IPS-11a (cell line): Measurements from ENCODE around the gene SPCS3.
"Not testable (repeated sequence)": the region's sequence is repeated elsewhere in the genome, so short reads cannot be mapped to it uniquely, and the experiment has no call there.

Source experiments
- H3K4me3 ChIP-seq: one replicate; pipeline ENCODE4 v1.5.1; 2013; ENCODE audit warnings: low read depth, low read length, control low read depth

The SPCS3 gene

DNA sequence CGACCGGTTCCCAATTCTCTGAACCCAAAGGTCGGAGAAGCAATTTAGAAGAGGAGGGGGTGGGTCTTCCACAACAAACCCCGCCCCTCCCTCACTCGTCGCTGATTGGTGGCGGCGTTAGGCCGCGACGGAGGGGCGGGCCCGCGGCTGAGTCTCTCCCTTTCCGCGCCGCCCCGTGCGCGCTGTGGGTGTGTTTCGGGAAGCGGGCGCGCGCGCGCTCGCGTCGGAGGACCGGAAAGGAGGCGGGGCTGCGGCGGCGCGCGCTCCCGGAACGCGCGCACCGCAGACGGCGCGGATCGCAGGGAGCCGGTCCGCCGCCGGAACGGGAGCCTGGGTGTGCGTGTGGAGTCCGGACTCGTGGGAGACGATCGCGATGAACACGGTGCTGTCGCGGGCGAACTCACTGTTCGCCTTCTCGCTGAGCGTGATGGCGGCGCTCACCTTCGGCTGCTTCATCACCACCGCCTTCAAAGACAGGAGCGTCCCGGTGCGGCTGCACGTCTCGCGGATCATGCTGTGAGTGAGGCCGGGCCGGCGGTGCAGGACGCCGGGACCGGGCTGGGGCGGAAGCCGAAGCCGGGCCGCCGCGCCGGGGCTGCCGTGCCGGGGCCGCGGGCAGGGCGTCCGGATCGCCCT, at the start of gene SPCS3:
SPCS3 (plus strand) TSS at position 263 of the 636 bp plus-strand sequence; CDS start at position 374, 111 bp downstream.
- H3K4me3 ChIP-seq = peak within 1 kb of the TSS; percentile 98

DNA sequence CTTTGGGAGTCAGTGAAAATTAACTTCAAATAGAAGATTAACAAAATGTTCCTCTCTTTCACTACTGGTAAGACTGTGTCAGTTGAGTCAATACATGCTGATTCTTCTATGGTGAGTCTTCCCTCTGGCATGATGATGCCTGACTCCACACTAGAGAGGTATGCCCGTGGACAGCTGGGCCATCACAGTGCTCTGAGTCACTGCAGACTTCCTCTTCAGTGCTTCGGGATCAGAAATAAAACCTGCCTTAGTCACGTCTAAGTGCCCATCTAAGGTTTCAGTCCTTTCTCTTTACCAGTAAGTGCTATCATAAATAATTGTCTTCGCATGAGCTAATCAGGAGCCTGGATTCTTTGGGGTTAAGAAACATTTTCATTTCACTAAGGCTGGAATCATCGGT, 49.1 kb upstream of the SPCS3 start:
- no peak overlapping the region for H3K4me3 ChIP-seq

DNA sequence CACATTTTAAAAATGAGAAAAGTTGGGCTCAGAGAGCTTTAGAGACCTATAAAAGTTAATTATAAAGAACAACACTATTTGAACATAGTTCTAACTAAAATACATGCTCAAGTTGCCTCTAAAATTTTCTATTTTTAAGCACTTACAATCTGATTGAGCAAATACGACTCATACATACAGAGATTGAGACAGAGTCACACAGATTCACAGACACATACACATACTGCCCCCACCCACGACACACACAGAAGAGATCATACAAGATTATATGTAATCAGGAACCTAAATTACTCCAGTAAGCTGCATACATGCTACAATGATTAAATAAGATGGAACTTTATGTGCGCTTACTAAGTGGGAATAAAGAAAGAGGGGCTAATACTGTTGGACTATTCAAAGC, 48.0 kb upstream of the SPCS3 start:
- H3K4me3 ChIP-seq = no peak overlapping the region

DNA sequence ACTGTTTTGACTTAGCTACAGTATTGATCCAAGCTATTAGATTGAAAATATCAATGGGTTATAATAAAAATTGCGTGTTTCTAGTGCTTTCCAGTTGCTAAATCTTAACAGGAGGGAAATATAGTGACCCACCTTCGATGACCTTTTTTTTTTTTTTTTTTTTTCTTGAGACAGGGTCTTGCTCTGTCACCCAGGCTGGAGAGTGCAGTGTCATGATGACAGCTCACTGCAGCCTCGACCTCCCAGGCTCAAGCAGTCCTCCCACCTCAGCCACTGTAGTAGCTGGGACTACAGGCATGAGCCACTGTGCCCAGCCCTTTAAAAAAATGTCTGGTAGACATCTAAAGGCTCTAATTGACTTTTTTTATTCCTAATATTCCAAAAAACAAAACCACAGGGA, 47.0 kb upstream of the SPCS3 start:
- H3K4me3 ChIP-seq = no peak overlapping the region

DNA sequence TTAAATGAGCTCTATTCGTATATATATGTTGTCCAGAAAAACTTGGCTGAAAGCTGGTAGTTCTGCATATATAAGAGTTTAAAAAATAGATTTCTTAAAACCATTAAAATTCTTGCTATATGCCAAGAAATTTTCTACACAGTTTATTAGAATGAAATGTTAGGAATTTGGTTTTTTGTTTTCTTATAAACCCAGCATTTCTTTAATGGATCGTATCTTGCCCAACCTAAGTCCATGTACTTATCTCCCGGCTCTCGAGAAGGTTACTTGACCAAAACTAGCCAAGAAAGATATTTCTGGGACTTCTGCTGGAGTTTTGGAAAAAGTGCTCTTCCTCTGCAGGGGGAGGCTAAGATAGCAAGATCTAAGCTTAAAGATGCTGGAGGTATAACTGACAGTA, 46.0 kb upstream of the SPCS3 start:
- no peak overlapping the region for H3K4me3 ChIP-seq

DNA sequence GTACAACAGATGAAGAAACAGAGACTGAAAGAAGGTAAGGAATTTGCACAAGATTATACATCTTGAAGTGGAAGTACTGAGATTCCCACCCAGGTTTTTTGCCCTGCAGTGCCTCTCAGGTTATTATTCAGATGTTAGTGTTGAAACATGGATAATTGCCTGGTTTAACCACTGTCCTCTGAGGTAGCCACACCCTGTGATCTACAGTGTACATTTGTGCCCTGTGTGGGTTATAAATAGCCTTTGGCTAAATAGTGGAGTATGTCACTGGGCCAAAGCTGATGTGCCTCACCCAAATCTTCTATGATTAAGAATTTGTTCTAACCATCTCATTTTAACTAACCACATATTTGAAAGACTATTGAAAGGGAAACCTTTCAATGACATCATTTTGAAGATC, 45.3 kb upstream of the SPCS3 start:
- H3K4me3 ChIP-seq = no peak overlapping the region

DNA sequence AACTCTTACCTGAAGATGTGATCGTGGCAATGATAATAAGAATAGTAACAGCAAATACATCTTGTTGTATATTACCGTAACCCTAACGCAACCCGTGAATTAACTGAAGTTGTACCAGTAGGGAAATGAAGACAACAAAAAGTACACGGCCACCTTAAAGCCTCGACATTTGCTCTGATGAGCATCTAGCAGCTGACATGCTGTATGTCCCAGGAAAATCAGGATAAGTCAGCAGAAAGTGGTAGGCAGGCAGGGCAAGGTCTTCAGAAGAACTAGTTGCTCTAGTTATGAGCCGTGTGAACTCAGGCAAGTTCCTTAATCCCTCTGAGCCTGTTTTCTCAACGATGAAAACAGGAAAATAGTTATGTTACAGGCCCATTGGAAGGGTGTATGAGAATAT, 43.1 kb upstream of the SPCS3 start:
- no peak overlapping the region for H3K4me3 ChIP-seq

DNA sequence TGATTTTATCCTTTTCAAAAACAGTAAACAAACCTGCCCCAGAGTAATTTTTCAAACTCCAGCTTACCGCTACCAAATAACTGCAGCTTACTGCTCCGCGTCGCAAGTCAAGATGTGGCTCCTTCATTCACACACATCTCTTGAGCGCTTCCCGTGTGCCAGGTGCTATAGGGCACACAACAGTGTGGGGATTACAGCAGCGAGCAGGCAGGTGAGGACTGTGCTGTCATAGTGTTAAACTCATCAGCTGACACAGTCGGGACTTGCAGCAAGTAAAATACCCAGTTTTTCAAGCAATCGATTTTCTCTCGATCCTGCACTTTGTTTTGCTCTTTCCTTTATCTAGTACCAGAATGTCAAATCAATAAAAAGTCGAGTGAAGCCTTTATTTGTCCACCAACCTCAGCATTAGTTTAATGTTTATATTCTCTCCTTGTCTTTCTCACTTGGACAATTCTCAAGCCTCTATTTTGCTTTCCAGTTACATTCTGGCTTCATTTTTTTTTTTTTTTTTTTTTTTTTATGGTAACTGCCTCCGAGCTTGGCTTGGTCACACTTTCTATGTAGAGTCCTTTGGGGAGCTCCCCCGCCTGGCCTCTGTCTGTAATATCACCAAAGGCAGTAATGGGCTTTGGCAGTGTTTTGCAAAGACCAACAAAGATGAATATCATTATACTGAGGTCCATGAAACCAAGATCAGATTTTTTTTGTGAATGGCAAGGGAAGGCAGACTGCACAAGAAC, 42.4 kb upstream of the SPCS3 start:
- no peak overlapping the region for H3K4me3 ChIP-seq

DNA sequence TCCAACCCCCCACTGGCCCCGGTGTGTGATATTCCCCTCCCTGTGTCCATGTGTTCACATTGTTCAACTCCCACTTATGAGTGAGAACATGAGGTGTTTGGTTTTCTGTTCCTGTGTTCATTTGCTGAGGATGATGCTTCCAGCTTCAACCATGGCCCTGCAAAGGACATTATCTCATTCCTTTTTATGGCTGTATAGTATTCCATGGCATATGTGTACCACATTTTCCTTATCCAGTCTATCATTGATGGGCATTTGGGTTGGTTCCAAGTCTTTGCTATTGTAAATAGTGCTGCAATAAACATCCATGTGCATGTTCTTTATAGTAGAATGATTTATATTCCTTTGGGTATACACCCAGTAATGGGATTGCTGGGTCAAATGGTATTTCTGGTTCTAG, 40.2 kb upstream of the SPCS3 start:
- not testable (repeated sequence) for H3K4me3 ChIP-seq

DNA sequence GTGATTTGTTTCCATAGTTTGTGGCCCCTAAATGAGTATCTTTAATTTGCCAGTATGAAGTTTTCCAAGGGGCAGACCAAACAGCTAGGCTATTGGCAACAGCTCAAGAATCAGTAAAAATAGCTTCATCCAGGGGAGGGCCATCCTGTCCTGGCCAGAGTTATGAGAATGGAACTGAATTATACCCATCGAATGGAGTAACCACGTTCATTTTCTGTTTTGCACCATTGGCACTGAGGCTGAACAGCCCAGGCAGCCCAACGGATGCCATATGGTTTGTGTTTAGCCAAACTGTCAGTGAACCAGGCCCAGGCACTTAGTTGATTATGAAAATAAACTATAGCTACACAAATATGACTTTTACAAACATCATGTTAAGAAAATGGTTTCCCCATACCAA, 33.0 kb upstream of the SPCS3 start:
- no peak overlapping the region for H3K4me3 ChIP-seq

DNA sequence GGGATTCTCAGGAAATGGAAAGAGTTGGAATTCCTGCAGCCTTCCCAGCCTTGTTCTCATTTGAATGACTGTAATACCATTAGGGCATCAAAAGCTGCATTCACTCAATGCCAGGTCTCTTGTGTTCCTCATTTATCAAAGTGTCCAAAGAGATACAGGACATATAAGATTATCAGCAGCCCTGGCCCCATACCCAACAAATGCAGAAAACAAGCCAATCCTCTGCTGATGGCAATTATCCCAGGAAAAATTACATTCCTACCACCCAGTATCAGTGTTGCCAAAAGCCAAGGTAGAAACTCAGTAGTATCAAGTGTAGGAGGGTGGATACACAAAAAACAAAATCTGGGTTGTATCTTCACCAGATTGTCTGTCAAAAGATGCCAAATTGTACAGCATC, 32.2 kb upstream of the SPCS3 start:
- H3K4me3 ChIP-seq = no peak overlapping the region

DNA sequence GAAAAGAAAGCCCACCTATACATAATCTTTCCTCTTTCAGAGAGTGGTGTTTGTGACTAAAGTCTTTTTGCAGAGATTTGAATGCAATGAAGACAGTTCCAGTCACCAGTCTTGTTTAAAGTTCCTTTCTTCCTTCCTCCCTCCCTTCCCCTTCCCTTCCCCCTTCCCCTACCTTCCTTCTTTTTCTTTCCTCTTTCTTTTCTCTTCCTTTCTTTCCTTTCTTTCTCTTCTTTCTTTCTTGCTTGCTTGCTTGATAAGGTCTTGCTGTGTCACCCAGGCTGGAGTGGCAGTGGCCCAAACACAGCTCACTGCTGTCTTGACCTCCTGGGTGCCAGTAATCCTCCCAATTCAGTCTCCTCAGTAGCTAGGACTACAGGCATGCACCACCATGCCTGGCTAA, 31.7 kb upstream of the SPCS3 start:
- no peak overlapping the region for H3K4me3 ChIP-seq

DNA sequence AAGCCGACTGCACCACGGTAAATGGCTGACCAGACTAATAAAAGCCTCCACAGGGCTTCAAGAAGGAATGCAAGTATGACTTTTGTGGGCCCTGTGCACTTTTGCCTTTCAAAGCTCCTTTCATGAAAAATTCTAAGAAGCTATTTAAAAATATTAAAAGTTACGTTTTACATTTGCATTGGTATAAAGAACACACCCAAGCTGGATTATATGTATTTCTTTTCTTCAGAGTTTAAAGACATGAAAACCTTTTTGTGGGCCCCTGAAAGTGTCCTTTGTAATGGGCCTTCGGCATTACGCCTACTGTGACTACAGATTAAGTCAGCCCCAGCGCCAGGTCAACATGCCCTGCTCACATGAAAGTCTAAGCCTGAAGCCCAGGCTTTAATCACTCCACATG, 30.2 kb upstream of the SPCS3 start:
- H3K4me3 ChIP-seq = no peak overlapping the region

DNA sequence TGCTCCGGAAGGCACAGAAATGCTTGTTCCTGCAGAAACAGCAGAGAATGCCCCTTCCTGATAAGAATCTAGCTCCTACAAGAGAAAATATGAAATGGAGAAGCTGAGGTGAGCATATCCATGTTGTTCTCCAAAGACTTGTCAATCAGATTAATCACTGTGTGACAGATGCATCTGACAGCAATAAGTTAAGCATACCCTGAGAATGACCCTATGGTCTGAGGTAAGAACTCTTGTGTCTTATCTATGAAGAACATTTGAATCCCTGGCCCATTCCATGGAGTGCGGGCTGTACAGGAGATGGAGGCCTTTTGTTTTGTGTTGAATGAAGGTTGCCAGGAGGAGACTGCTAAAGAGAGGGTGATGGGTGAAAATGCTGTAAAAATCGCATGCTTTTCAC, 29.2 kb upstream of the SPCS3 start:
- no peak overlapping the region for H3K4me3 ChIP-seq

DNA sequence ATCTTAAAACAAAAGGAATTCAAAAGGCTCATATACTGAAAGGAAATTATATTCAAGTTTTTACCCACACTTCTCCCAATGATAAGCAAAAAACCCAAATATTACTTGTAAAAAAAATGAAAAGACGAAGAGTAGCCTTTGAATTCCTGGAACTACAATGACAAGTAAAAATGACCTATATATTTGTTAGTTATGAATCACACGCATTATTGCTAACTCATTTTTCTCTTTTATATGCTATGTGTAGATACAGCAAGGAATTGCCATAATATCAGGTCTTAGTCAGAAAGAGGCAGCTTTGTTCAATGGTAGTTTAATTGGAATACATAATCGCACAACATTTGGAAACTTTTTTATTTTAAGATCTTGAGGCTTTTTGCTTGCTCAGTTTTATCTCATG, 28.0 kb upstream of the SPCS3 start:
- no peak overlapping the region for H3K4me3 ChIP-seq

DNA sequence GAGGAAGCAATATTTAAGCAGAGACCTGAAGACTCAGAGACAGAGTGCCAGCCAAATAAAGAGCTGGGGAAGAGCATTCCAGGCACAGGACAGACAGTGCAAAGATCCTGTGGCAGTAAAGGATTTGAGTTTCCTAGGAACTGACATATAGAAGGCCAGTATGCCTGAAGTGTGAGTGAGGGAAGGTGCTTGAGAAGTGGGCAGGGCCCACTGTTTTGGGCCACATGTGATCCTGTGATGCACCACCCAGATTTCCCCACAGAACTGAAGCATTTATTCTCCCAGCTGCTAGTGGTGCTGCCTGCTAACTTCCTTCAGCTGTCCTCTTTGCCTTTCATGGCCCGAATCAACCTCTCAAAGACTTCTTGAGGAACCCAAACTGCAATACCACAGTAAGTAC, 26.8 kb upstream of the SPCS3 start:
- H3K4me3 ChIP-seq = no peak overlapping the region

DNA sequence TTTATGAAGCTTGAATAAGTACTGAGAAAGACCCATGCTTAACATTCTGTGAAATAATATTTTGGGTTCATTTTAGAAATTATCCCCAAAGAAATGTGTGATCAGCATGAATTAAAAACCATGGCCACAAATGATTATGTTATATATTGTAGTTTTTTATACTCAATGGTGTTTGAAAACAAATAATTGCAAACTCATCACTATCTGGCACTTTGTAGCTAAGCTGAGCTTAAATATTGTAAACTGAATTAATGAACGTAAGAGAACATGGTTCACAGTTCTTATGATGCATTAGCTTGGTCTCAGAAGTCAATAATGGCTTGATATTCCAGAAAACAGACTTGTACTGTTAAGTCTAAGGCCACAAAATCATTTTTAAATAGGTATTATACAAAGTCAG, 26.1 kb upstream of the SPCS3 start:
- H3K4me3 ChIP-seq = no peak overlapping the region

DNA sequence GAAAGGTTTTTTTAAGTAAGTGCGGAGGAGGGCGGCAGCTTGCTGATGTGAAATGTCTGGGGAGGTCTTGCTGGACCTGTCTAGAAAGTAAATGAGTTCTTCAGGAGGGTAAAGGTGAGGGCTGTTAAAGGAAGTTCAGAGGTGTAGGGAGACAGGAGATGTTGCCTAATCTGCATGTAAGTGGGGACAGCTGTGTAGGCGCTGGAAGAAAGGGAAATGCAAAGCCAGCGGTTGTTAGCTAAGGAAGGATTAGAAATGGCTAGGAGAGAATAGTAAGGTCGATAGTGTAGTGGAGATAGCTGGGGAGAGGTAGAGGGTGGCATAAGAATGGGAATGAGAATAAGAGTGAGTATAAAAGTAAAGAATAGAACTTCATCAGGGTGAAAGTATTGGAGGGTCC, 23.9 kb upstream of the SPCS3 start:
- H3K4me3 ChIP-seq = not testable (repeated sequence)

DNA sequence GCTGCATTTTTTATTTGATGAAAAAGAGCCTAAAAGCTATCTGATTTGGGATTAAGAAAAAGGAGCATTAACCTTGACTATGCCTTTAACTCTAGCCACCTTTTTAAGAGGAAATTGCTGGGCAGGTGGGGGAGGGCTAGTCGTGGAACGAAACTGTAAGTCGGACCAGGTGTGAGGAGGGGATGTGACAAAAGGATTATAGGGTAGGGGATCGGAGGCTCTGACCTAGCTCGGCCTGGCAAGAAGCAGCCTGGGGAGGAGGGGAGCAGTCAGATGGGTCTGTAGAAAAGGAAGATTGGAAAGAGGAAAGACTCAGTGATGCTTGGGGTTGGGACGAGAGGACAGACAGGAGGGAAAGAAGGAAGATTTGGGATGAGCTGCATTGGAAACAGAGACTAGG, 21.1 kb upstream of the SPCS3 start:
- H3K4me3 ChIP-seq = no peak overlapping the region

DNA sequence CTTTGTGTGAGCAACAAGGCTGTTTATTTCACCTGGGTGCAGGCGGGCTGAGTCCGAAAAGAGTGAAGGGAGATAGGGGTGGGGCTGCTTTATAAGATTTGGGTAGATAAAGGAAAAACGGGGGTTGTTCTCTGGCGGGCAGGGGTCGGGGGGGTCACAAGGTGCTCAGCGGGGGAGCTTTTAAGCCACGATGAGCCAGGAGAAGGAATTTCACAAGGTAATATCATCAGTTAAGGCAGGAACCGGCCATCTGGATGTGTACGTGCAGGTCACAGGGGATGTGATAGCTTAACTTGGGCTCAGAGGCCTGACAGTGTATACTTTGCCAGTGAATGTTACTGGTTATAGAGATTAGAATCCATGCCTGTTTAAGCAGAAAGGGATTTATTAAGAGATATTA, 19.7 kb upstream of the SPCS3 start:
- H3K4me3 ChIP-seq = no peak overlapping the region

DNA sequence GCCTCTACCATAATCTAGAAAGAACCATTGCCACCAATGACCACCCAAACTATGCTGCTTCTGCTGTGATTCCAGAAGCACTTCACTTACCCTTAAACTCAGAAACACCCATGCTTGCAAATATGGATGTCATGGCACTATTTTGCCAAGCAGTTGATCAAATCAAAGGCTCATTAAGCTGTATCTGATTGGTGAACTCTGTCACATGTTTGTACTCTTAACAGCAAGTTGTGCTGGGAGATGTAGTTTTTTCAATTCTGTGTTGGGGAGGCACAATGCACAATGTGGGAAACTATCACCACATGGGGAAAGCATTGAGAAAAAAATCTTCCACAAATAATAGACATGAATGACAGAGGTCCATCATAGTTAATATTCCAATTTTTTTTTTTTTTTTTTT, 19.2 kb upstream of the SPCS3 start:
- no peak overlapping the region for H3K4me3 ChIP-seq

DNA sequence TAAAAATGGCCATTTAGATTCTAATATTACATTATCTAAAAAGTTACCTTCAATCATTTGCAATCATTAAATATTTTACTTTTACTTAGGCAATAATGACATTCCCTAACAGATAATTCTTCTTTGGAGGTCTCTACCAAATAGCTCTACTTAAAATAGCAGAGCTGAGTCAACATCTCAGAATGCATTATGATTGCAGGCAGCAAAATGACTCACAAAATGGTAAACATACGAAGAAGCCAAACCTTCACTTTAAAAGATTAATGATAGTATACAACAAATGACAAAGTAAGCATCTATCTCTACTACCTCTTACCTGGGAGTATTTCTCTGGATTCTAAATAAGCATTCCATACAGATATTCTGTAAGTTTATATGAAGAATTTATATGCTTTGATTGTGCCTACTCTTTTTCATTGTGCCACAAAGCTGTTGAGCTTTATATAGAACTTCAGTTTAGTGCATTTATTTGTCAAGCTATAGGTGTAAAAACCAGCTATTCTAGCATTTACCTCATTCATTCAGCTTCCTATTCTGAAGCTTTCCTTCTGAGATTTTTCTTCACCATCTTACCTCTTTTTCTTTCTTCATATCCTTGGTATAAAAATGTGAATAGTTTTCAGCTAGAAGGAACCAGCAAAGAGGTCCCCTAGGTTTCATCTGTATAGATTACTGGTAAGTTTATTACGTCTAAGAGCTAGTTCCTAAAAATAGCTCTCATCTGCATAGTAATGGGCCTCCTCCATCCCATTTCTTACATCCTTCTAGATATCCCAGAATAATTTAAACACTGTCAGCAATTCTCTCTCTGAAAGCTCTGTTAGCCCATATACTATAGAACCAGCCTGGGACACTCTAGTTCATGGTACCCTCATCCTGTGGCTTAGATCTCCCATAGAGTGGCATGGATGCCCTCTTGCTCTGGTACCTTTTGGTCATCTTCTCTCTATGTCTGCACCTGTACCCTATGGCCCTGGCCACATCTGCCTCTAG, 17.2 kb upstream of the SPCS3 start:
- no peak overlapping the region for H3K4me3 ChIP-seq
